Brain microvascular endothelial cell (primary cell): ENCODE measurements around the gene CST9.
"Not testable (repeated sequence)": the region's sequence is repeated elsewhere in the genome, so short reads cannot be mapped to it uniquely, and the experiment has no call there.

Experiments
- DNase-seq: peaks from one replicate; pipeline ENCODE4 v3.0.0-alpha.2; 2020
- H3K27ac ChIP-seq: fragments of 250-450 bp; sonication (Bioruptor Pico); 2 replicates; pipeline ENCODE4 v1.5.1; 2020; ENCODE audit warnings: mild to moderate bottlenecking, moderate library complexity
- H3K27me3 ChIP-seq: fragments of 250-450 bp; sonication (Bioruptor Pico); replicated peaks from 2 replicates; pipeline ENCODE4 v1.5.1; 2020; ENCODE audit warnings: mild to moderate bottlenecking
- H3K36me3 ChIP-seq: fragments of 250-450 bp; sonication (Bioruptor Pico); replicated peaks from 2 replicates; pipeline ENCODE4 v1.5.1; 2020; ENCODE audit warnings: mild to moderate bottlenecking
- H3K4me3 ChIP-seq: 2 replicates; pipeline ENCODE4 v1.5.1; 2011; ENCODE audit warnings: low read depth, mild to moderate bottlenecking, control low read depth, low read length, moderate library complexity
- in situ Hi-C: cut with HindIII; loops from 2 replicates; pipeline ENCODE4 v1.10.0; 2017; ENCODE audit warnings: low sequenced_read_pairs, low pct_ligation_motif_present
- TF ChIP-seq, protein P1 (sequence below): IDR thresholded peaks from 2 replicates; pipeline ENCODE4 v1.5.1; 2011; ENCODE audit warnings: low read depth, mild to moderate bottlenecking, moderate library complexity, low read length, control low read depth, inconsistent platforms; ENCODE audit errors: missing control alignments

Gene CST9

GRCh38 chr20:23585808-23586734 is 19.6 kb downstream of the CST9 start:
- no peak overlapping the region for H3K4me3 ChIP-seq
- no peak overlapping the region for H3K27ac ChIP-seq
- H3K27me3 ChIP-seq = no peaks in the 10 kb centered on the region
- H3K36me3 ChIP-seq = no peaks in the 10 kb centered on the region
- no peak for DNase-seq
- TF ChIP-seq, protein P1, sequence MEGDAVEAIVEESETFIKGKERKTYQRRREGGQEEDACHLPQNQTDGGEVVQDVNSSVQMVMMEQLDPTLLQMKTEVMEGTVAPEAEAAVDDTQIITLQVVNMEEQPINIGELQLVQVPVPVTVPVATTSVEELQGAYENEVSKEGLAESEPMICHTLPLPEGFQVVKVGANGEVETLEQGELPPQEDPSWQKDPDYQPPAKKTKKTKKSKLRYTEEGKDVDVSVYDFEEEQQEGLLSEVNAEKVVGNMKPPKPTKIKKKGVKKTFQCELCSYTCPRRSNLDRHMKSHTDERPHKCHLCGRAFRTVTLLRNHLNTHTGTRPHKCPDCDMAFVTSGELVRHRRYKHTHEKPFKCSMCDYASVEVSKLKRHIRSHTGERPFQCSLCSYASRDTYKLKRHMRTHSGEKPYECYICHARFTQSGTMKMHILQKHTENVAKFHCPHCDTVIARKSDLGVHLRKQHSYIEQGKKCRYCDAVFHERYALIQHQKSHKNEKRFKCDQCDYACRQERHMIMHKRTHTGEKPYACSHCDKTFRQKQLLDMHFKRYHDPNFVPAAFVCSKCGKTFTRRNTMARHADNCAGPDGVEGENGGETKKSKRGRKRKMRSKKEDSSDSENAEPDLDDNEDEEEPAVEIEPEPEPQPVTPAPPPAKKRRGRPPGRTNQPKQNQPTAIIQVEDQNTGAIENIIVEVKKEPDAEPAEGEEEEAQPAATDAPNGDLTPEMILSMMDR = no peak
- in situ Hi-C loops = no loop called here

DNA sequence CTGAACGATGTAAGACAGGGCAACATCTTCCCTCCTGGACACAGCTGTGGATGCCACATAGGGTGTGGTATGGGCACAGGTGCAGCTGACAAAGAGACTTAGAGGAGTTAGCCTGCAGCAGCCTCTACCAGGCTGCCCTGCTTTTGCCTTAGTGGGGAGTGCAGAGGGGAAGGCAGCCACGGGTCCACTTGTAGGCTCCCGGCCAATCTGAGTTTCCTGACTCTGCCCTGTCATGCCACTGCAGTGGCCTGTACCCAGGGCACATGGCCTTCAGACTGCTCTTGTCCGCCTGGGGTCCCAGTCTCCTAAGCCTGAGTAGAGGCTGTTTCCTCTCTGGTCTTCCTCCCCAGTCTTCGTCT is 20.3 kb downstream of the CST9 start:
- no peak for DNase-seq
- no peak overlapping the region for H3K27ac ChIP-seq

GRCh38 chr20:23584434-23585199 is 21.1 kb downstream of the CST9 start:
- no peak overlapping the region for H3K4me3 ChIP-seq
- no peak for DNase-seq
- TF ChIP-seq, protein P1 = no peak
- in situ Hi-C loops = no loop called here
- H3K36me3 ChIP-seq = no peaks in the 10 kb centered on the region
- H3K27ac ChIP-seq = no peak overlapping the region
- H3K27me3 ChIP-seq = no peaks in the 10 kb centered on the region

More for the DNA sequence above, 20.3 kb downstream of the CST9 start:
- in situ Hi-C loops = no loop called here
- TF ChIP-seq, protein P1 = no peak
- H3K4me3 ChIP-seq = no peak overlapping the region
- H3K36me3 ChIP-seq = no peaks in the 10 kb centered on the region
- H3K27me3 ChIP-seq = no peaks in the 10 kb centered on the region

DNA sequence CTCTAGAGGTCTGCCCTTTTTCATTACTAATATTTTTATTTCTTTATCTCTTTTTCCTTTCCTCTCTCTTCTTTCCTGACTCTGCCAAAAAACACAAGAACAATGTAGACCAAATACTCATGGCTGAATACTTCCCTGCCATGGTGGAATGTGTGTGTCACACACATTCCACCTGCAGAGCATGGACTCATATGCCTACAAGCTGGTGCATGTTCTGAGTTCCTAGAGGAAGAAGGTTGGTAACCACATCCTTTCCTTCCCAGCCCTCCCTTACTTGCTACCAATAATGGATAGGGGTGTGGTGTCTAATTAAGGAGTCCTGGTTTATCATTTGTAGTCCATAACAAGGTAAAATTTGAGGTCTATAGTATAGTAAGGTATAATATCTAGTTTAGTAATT is 22.2 kb downstream of the CST9 start:
- DNase-seq = no peak
- H3K27ac ChIP-seq = no peak overlapping the region
- H3K27me3 ChIP-seq = no peaks in the 10 kb centered on the region
- H3K4me3 ChIP-seq = no peak overlapping the region
- H3K36me3 ChIP-seq = no peaks in the 10 kb centered on the region
- TF ChIP-seq, protein P1 = no peak
- in situ Hi-C loops = no loop called here

DNA sequence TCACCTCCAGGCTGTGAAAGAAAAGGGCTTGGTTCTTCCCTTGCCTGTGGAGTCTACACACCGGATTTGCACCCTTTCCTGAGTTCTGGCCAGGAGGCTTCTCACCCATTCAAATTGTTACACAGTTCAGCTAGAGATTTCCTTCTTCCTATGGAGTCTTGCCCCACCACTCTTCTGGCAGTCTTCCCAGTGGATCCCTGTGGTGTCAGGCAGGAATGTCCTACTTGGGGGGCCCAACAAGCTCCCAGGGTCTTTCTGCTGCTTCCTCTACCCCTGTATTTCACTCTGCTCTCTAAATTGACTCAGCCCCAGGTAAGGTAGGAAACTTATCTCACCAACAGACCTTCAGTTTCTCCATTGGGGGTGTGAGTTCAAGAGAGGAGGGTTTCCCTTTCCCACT is 23.4 kb downstream of the CST9 start:
- Histone ChIP-seq H3K27me3 (no peaks in the 10 kb centered on the region), H3K27ac (no peak overlapping the region), H3K4me3 (no peak overlapping the region), H3K36me3 (no peaks in the 10 kb centered on the region)
- TF ChIP-seq, protein P1 = no peak
- in situ Hi-C loops = no loop called here
- DNase-seq = no peak

GRCh38 chr20:23581833-23582232 is 23.9 kb downstream of the CST9 start:
- H3K36me3 ChIP-seq, H3K27me3 ChIP-seq, in situ Hi-C loops, DNase-seq, H3K4me3 ChIP-seq, H3K27ac ChIP-seq: not testable (repeated sequence)
